ENCODE measurements around the gene MPP1. TPM values are rescaled to one million over a fixed set of nuclear protein-coding genes. Genes with fewer than 3 reads are reported as not detected.

Gene MPP1
- total and polyA plus RNA-seq, 9 of the 15 experiments (the other 6 are each of a cell fraction or from before 2014, with no cell fraction given): 227 to 395 (median 283) TPM

GRCh38 chrX:154751669-154752271 is 53.5 kb downstream of the MPP1 start (continued):
- TF ChIP-seq ZHX1 (conservative IDR thresholded peaks at IDR 0.05; ENCODE audit: low read length) (no peak), ZNF197 (CRISPR knock-in tag; IDR thresholded peaks at IDR 0.05; ENCODE audit: low read depth) (no peak), FIP1L1 (IDR thresholded peaks at IDR 0.05; ENCODE audit: low read depth, low read length, poor library complexity, severe bottlenecking) (no peak), STAG1 (CRISPR knock-in tag; IDR thresholded peaks at IDR 0.05; ENCODE audit: borderline replicate concordance) (no peak), KAT2B (IDR thresholded peaks at IDR 0.05; ENCODE audit: low read depth, low read length) (no peak), PCBP2 (IDR thresholded peaks at IDR 0.05; ENCODE audit: low read depth, low read length, poor library complexity, severe bottlenecking) (no peak), CBX5 (IDR thresholded peaks at IDR 0.05; ENCODE audit: borderline replicate concordance, low read depth) (no peak), TRIM25 (IDR thresholded peaks at IDR 0.05; ENCODE audit: borderline replicate concordance) (no peak), ATF4 (CRISPR knock-in tag; IDR thresholded peaks at IDR 0.05) (no peak), CBFB (CRISPR knock-in tag; IDR thresholded peaks at IDR 0.05) (no peak), STAT5A (IDR thresholded peaks at IDR 0.05; ENCODE audit: borderline replicate concordance, low read length) (peak; percentile 61), MECOM (CRISPR knock-in tag; IDR thresholded peaks at IDR 0.05) (peak; percentile 61; the same call in 1 of the 2 replicates), CXXC5 (CRISPR knock-in tag; IDR thresholded peaks at IDR 0.05) (peak; percentile 26; the same call in 1 of the 2 replicates), SAFB (IDR thresholded peaks at IDR 0.05; ENCODE audit: borderline replicate concordance, low read depth, low read length) (no peak), SIN3A (IDR thresholded peaks at IDR 0.05; ENCODE audit: borderline replicate concordance in 2 of 2, control insufficient read depth in 1 of 2, low read depth in 2 of 2, low read length in 2 of 2) (peak in 1 of 2 experiments; percentile 47; a peak in 1 of 4 replicates), PHF21A (IDR thresholded peaks at IDR 0.05; ENCODE audit: borderline replicate concordance, low read depth) (no peak), XRCC5 (IDR thresholded peaks at IDR 0.05; ENCODE audit: low read depth, low read length) (no peak), PREB (CRISPR knock-in tag; IDR thresholded peaks at IDR 0.05) (no peak), POLR2G (IDR thresholded peaks at IDR 0.05; ENCODE audit: low read depth, low read length) (no peak), ARNT (IDR thresholded peaks at IDR 0.05) (no peak)
